SU-DHL-6 (cell line): ENCODE data around the gene ZNF792.

Experiments used
- H2AFZ ChIP-seq: fragments of 200-600 bp; sonication (generic); 2 replicates; pipeline ENCODE4 v1.6.1; 2014; ENCODE audit warnings: low read depth, mild to moderate bottlenecking, moderate library complexity, mixed read lengths, antibody characterized with exemption, low read length; ENCODE audit not compliant: severe bottlenecking
- H3F3A ChIP-seq: fragments of 200-600 bp; shearing (Covaris generic); 2 replicates; pipeline ENCODE4 v1.6.0; 2016; ENCODE audit warnings: antibody characterized with exemption, mild to moderate bottlenecking; ENCODE audit not compliant: insufficient read depth
- H3K27ac ChIP-seq: fragments of 200-600 bp; sonication (generic); 2 replicates; pipeline ENCODE4 v1.5.1; 2016; ENCODE audit warnings: low read depth, mild to moderate bottlenecking, low read length, moderate library complexity, mixed read lengths
- H3K27me3 ChIP-seq: fragments of 200-600 bp; sonication (generic), shearing (Covaris generic); 2 replicates; pipeline ENCODE4 v1.6.0; 2014; ENCODE audit warnings: mild to moderate bottlenecking, low read length
- H3K36me3 ChIP-seq: fragments of 200-600 bp; sonication (generic); 2 replicates; pipeline ENCODE4 v1.6.1; 2014; ENCODE audit warnings: mild to moderate bottlenecking, low read length, mixed read lengths
- H3K4me2 ChIP-seq: fragments of 300-600, 200-600 bp; shearing (Covaris generic), sonication (generic); 2 replicates; pipeline ENCODE4 v1.6.0; 2014; ENCODE audit warnings: low read length, low read depth, mild to moderate bottlenecking; ENCODE audit not compliant: poor library complexity, severe bottlenecking
- H3K4me3 ChIP-seq: fragments of 200-600 bp; sonication (generic); 2 replicates; pipeline ENCODE4 v1.5.1; 2014; ENCODE audit warnings: antibody characterized with exemption, low read length, mild to moderate bottlenecking, mixed read lengths; ENCODE audit not compliant: insufficient read depth, poor library complexity, severe bottlenecking
- H3K79me2 ChIP-seq: fragments of 200-600 bp; sonication (generic); 2 replicates; pipeline ENCODE4 v1.6.1; 2014; ENCODE audit warnings: mild to moderate bottlenecking, low read length, moderate library complexity; ENCODE audit not compliant: insufficient read depth
- H3K9ac ChIP-seq: fragments of 200-600 bp; sonication (generic); 2 replicates; pipeline ENCODE4 v1.7.0; 2014; ENCODE audit warnings: mild to moderate bottlenecking, low read length
- H3K9me2 ChIP-seq: fragments of 200-600 bp; sonication (generic); replicated peaks from 2 replicates; pipeline ENCODE4 v1.6.1; 2014; ENCODE audit warnings: low read length; ENCODE audit not compliant: insufficient read depth
- H3K9me3 ChIP-seq: fragments of 200-600 bp; sonication (generic); 2 replicates; pipeline ENCODE4 v1.6.1; 2014; ENCODE audit warnings: low read length, mixed read lengths; ENCODE audit not compliant: insufficient read depth
- H4K20me1 ChIP-seq: fragments of 200-600 bp; sonication (generic); 2 replicates; pipeline ENCODE4 v1.6.1; 2014; ENCODE audit warnings: low read depth, mild to moderate bottlenecking, antibody characterized with exemption, low read length, moderate library complexity, mixed read lengths
- CTCF ChIP-seq: fragments of 200-600 bp; sonication (generic); IDR thresholded peaks from one replicate; pipeline ENCODE4 v1.5.1; 2017; ENCODE audit warnings: antibody characterized with exemption, mild to moderate bottlenecking, low read length, moderate library complexity; ENCODE audit not compliant: insufficient read depth, poor library complexity, severe bottlenecking
- EZH2phosphoT487 ChIP-seq: fragments of 200-600 bp; sonication (generic), shearing (Covaris generic); conservative IDR thresholded peaks from 2 replicates; pipeline ENCODE4 v1.6.1; 2018; ENCODE audit warnings: mild to moderate bottlenecking, antibody characterized with exemption, low read length, moderate library complexity, mixed read lengths

Gene ZNF792

GRCh38 chr19:34979819-34980640 is 16.0 kb upstream of the ZNF792 start:
- TF ChIP-seq EZH2phosphoT487 (no peak), CTCF (no peak)
- H3K9me3 ChIP-seq: no peaks in the 10 kb centered on the region; the same call in 1 of the 2 replicates

GRCh38 chr19:34976611-34977010 is 12.6 kb upstream of the ZNF792 start:
- H3K9me2 ChIP-seq: no peaks in the 10 kb centered on the region
- H3K27ac ChIP-seq: no peak overlapping the region
- H3K4me2 ChIP-seq: no peak overlapping the region
- TF ChIP-seq CTCF (no peak), EZH2phosphoT487 (no peak)
- no peaks in the 10 kb centered on the region for H4K20me1 ChIP-seq
- H3K36me3 ChIP-seq: no peaks in the 10 kb centered on the region
- H3K4me3 ChIP-seq: no peak overlapping the region
- H3K9ac ChIP-seq: no peak overlapping the region
- H3K79me2 ChIP-seq: no peaks in the 10 kb centered on the region
- H2AFZ ChIP-seq: no peak overlapping the region
- H3K27me3 ChIP-seq: no peaks in the 10 kb centered on the region
- no peaks in the 10 kb centered on the region; the same call in 1 of the 2 replicates for H3K9me3 ChIP-seq
- H3F3A ChIP-seq: no peaks in the 10 kb centered on the region

More at GRCh38 chr19:34979819-34980640, 16.0 kb upstream of the ZNF792 start:
- Histone ChIP-seq H4K20me1 (no peaks in the 10 kb centered on the region), H3K9me2 (no peaks in the 10 kb centered on the region), H3K4me3 (no peak overlapping the region), H3K9ac (no peak overlapping the region), H3K79me2 (no peaks in the 10 kb centered on the region), H3F3A (no peaks in the 10 kb centered on the region), H3K36me3 (no peaks in the 10 kb centered on the region), H2AFZ (no peak overlapping the region), H3K27me3 (no peaks in the 10 kb centered on the region), H3K27ac (no peak overlapping the region), H3K4me2 (no peak overlapping the region)

- H4K20me1 ChIP-seq: no peaks in the 10 kb centered on the region
- no peak overlapping the region for H3K4me2 ChIP-seq
- no peaks in the 10 kb centered on the region for H3K36me3 ChIP-seq
- no peak overlapping the region for H3K4me3 ChIP-seq
- no peak overlapping the region for H3K27ac ChIP-seq
- H3K79me2 ChIP-seq: no peaks in the 10 kb centered on the region
- no peaks in the 10 kb centered on the region for H3K27me3 ChIP-seq
- H3K9ac ChIP-seq: no peak overlapping the region
- no peak overlapping the region for H2AFZ ChIP-seq
- TF ChIP-seq CTCF: no peak
- TF ChIP-seq EZH2phosphoT487: no peak
- no peaks in the 10 kb centered on the region for H3F3A ChIP-seq
- H3K9me3 ChIP-seq: no peaks in the 10 kb centered on the region; the same call in 1 of the 2 replicates
- no peaks in the 10 kb centered on the region for H3K9me2 ChIP-seq
Measured at GRCh38 chr19:34975056-34975455, 11.0 kb upstream of the ZNF792 start.
